HG03060 (cell line): ENCODE results near the gene SULF2.

Source experiments
- ATAC-seq: cut with Tn5 transposase; IDR thresholded peaks from one replicate; pipeline ENCODE4 v1.9.1; 2021; ENCODE audit warnings: low read depth, moderate number of reproducible peaks; ENCODE audit not compliant: unreplicated experiment

The SULF2 gene

GRCh38 chr20:47662483-47663353 is 122.6 kb downstream of the SULF2 start:
- ATAC-seq = no peak

- ATAC-seq = no peak
Observed at GRCh38 chr20:47661714-47662113, 123.6 kb downstream of the SULF2 start.

DNA sequence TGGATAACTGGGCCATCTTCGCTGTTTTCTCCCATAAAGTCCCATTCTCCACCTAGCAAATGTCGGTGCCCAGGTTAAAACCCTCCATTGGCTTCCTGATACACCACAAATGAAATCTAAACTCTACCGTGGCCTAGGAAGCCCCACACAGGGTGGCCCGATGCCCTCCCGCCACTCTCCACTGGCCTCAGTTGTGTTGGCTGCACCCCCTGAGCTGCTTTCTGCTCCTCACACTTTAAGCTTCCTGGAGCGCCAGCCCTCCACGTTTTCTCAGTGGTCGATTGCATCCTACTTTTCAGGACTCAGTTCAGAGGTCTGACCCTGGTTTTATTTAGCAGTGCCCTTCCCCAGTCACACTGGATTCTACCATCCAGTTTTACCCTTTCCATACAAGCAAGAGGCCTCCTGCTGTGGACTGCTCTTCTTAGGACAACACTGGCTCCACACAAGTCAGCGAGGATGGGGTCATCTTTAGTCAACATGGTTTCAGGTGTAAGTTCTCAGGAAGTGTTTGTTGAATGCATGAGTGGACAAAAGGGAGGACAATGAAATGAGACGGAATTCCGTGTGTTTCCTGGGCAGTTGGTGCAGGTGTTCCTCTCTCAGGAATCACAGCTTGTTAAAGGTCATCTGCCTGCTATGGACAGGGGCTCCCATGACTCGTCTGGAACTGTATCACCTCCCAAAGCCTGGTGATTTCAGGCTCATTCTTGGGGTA is 124.1 kb downstream of the SULF2 start:
- no peak for ATAC-seq

DNA sequence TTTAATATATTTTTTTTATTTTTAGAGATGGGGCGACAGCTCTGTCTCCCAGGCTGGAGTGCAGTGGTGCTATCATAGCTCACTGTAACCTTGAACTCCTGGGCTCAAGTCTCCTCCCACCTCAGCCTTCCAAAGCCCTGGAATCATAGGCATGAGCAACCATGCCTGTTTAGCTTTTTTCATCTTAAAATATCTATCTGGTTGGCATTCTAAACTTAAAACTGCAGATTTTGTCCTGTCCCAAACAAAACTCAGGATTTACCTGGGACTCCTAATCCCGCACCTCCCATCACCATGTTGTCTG is 124.7 kb downstream of the SULF2 start:
- ATAC-seq = no peak

DNA sequence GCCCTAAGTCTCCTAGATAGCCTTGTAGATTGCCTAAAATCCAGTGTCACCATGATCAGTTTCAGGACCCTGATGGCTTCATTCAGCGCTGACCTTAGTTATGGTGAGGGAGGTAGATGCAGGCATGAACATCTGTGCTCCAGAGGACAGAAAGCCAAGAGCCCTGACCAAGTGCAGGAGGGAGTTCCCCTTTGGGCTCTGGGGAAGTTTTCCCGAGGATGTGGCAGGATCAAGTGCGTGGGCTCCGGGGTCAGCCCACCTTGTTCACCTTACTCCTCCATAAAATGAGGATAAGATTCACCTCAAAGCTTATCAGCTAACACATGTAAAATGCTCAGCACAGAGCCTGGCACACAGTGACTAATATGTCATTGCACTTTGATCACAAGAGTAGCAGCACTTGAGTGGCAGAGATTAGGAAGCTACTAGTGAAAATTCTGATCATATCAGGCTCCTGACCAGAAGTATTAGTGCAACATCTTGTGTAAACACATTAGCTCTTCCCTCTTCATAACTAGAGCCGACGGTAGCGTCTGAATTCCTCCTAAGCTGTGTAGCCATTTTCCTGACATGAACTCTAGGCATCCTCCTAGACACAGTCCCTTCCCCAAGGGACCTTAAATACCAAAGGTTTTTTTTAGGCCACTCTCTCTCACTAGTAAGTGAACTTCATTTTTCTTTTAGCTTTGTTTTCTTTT is 125.2 kb downstream of the SULF2 start:
- ATAC-seq = no peak

- no peak for ATAC-seq
Observed at GRCh38 chr20:47656318-47656717, 129.0 kb downstream of the SULF2 start.

GRCh38 chr20:47655635-47656034 is 129.6 kb downstream of the SULF2 start:
- no peak for ATAC-seq

DNA sequence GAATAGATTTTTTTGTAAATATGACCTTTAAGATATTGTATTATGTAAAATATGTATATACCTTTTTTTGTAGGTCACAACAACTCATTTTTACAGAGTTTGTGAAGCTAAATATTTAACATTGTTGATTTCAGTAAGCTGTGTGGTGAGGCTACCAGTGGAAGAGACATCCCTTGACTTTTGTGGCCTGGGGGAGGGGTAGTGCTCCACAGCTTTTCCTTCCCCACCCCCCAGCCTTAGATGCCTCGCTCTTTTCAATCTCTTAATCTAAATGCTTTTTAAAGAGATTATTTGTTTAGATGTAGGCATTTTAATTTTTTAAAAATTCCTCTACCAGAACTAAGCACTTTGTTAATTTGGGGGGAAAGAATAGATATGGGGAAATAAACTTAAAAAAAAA is 130.9 kb downstream of the SULF2 start:
- no peak for ATAC-seq

- ATAC-seq = no peak
Observed at GRCh38 chr20:47653869-47654268, 131.4 kb downstream of the SULF2 start.

GRCh38 chr20:47652794-47653193 is 132.5 kb downstream of the SULF2 start:
- ATAC-seq = no peak

DNA sequence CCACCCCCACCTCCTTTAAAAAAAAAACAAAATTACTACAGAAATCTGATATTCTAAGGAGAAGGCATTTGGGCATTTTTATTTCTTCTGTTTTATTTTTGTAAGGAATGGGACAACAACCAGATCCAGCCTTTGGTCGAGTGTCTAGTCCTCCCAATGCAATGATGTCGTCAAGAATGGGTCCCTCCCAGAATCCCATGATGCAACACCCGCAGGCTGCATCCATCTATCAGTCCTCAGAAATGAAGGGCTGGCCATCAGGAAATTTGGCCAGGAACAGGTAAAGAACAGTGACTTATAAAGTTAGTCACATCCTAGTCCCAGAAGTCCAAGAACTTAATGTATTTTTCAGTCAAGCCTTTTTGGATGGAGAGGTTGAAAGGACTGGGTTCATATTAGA is 133.0 kb downstream of the SULF2 start:
- ATAC-seq = no peak

GRCh38 chr20:47648943-47649342 is 136.3 kb downstream of the SULF2 start:
- no peak for ATAC-seq

GRCh38 chr20:47647994-47648393 is 137.3 kb downstream of the SULF2 start:
- no peak for ATAC-seq

- ATAC-seq = no peak
Observed at GRCh38 chr20:47645632-47646031, 139.6 kb downstream of the SULF2 start.

DNA sequence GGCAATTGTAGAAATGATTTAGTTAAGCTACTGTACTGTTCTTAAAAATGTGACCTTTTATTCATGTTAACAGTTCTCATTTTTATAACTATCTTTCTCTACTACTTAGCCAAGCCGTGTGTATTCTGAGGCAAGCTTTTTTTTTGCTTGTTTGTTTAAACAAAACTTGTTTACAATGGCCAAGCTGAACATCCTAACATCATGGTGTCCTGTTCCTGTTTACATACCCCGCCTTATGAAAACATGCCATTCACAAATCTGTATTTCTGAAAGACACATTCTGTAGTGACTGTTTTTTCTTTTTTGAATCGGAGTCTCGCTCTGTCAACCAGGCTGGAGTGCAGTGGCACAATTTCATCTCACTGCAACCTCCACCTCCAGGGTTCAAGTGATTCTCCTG is 142.7 kb downstream of the SULF2 start:
- no peak for ATAC-seq

GRCh38 chr20:47642118-47642517 is 143.2 kb downstream of the SULF2 start:
- no peak for ATAC-seq

GRCh38 chr20:47638851-47639250 is 146.4 kb downstream of the SULF2 start:
- ATAC-seq = no peak

DNA sequence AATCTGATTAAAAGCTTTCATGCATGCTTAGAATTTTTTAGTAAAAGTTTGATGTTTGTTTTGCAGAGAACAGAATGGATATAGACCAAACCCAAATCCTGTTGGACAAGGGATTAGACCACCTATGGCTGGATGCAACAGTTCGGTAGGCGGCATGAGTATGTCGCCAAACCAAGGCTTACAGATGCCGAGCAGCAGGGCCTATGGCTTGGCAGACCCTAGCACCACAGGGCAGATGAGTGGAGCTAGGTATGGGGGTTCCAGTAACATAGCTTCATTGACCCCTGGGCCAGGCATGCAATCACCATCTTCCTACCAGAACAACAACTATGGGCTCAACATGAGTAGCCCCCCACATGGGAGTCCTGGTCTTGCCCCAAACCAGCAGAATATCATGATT is 150.0 kb downstream of the SULF2 start:
- no peak for ATAC-seq

GRCh38 chr20:47631078-47631477 is 154.2 kb downstream of the SULF2 start:
- ATAC-seq = no peak

GRCh38 chr20:47629907-47630306 is 155.4 kb downstream of the SULF2 start:
- ATAC-seq = no peak

- ATAC-seq = no peak
Observed at GRCh38 chr20:47627540-47627939, 157.7 kb downstream of the SULF2 start.

DNA sequence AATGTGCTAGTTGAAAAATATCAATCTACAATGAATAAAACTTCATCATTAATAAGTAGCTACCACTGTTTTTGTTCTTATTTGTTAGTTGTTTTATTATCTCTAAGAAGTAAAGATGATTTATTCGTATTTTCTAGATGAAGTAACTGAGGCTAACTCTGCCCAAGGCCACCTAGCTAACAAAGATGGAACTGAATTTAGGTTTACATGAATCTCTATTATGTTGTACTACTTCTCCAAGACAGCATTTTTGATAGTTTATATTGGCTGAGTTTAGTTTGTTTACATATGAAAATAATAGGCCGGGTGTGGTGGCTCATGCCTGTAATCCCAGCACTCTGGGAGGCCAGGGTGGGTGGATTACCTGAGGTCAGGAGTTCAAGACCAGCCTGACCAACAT is 162.1 kb downstream of the SULF2 start:
- ATAC-seq = no peak
